ENCODE data around the gene CARD18.
A peak's percentile ranks its signal among the peaks of the same experiment; 100 is the strongest.
"Not testable (repeated sequence)": the region's sequence is repeated elsewhere in the genome, so short reads cannot be mapped to it uniquely, and the experiment has no call there.

CARD18 gene

GRCh38 chr11:105132716-105133511, 6.7 kb downstream of the CARD18 start:
- DNase-seq = no peak

- no peak for DNase-seq
Observed at GRCh38 chr11:105130189-105130813, 9.3 kb downstream of the CARD18 start.

GRCh38 chr11:105124756-105125155, 14.8 kb downstream of the CARD18 start:
- DNase-seq = no peak

GRCh38 chr11:105111145-105111944, 28.2 kb downstream of the CARD18 start:
- DNase-seq = no peak

GRCh38 chr11:105110688-105111030, 28.9 kb downstream of the CARD18 start:
- DNase-seq = no peak

- DNase-seq = no peak
Observed at GRCh38 chr11:105109855-105110687, 29.5 kb downstream of the CARD18 start.

GRCh38 chr11:105109321-105109720, 30.2 kb downstream of the CARD18 start:
- no peak for DNase-seq

- no peak for DNase-seq
Observed at GRCh38 chr11:105108247-105108646, 31.3 kb downstream of the CARD18 start.

- peak; percentile 23 to 29 for DNase-seq
Observed at GRCh38 chr11:105107226-105107825, 32.2 kb downstream of the CARD18 start.

GRCh38 chr11:105106140-105106539, 33.4 kb downstream of the CARD18 start:
- no peak for DNase-seq

- no peak for DNase-seq
Observed at GRCh38 chr11:105104292-105104691, 35.3 kb downstream of the CARD18 start.

- DNase-seq = no peak
Observed at GRCh38 chr11:105103336-105103735, 36.2 kb downstream of the CARD18 start.

GRCh38 chr11:105102079-105102581, 37.4 kb downstream of the CARD18 start:
- DNase-seq = not testable (repeated sequence)

GRCh38 chr11:105100981-105101630, 38.5 kb downstream of the CARD18 start:
- DNase-seq = no peak

- peak in 1 of 2 experiments; percentile 23 for DNase-seq
Observed at GRCh38 chr11:105100206-105100605, 39.4 kb downstream of the CARD18 start.

- not testable (repeated sequence) for DNase-seq
Observed at GRCh38 chr11:105099594-105099993, 40.0 kb downstream of the CARD18 start.

GRCh38 chr11:105092256-105093239, 47.0 kb downstream of the CARD18 start:
- DNase-seq = no peak
